Measurements from ENCODE around the gene RFTN1. TPM values are rescaled to one million over a fixed set of nuclear protein-coding genes. Genes with fewer than 3 reads are reported as not detected.

The RFTN1 gene
- total and polyA plus RNA-seq, 7 experiments from 2014 or later: 44.8 to 68.8 (median 53.2) TPM

DNA sequence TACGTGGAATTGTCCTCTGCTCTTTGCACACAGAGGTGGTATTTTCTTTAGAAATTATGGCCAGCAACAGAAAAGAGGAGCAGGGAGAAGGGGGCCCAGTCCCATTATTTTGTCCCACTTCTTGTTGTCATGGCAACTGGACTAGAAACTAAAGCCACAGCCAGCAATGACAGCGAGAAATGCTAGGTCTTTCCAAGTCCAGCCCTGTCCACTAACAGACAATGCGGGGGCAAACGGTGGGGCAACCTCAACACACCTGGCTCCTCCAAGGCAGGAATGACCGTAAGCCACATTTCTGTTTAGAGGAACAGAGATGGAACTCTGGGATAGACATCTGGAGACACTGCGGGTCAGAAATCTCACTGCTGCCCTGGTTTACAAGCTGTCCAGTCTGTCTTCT, 107.3 kb downstream of the RFTN1 start:
- no peak for DNase-seq
- no peak overlapping the region for H3K4me3 Mint-ChIP-seq
- peak overlapping the region in 1 of 9 donors; percentile 16 for H3K27ac Mint-ChIP-seq
- no peak overlapping the region for H3K4me3 ChIP-seq (ENCODE audit: low read length)
- H3K9me3 Mint-ChIP-seq: no peaks in the 10 kb centered on the region
- ChIA-PET POLR2A (no interaction called here), CTCF (no interaction called here)
- H3K27me3 ChIP-seq (ENCODE audit: control insufficient read depth in 2 of 2, insufficient read depth in 2 of 2, low read length in 2 of 2): no peaks in the 10 kb centered on the region
- intact Hi-C loops (cut with micrococcal nuclease): no loop called here
- H3K4me1 Mint-ChIP-seq: peaks cover 12 to 33% (median 20%) of the 10 kb centered on the region in 7 donors
- no peaks in the 10 kb centered on the region for H3K4me1 ChIP-seq (ENCODE audit: control insufficient read depth in 2 of 2, insufficient read depth in 2 of 2, low read length in 2 of 2)
- no peak for ATAC-seq
- no peak overlapping the region for H3K27ac ChIP-seq (ENCODE audit: low read depth, low read length)
- no peaks in the 10 kb centered on the region for H3K27me3 Mint-ChIP-seq
- H3K36me3 Mint-ChIP-seq: peaks cover 14 to 38% (median 20%) of the 10 kb centered on the region in 5 donors
- H3K9me3 ChIP-seq (ENCODE audit: control insufficient read depth in 2 of 3, low read length in 3 of 3): no peaks in the 10 kb centered on the region
- H3K36me3 ChIP-seq (ENCODE audit: control insufficient read depth in 2 of 3, insufficient read depth in 3 of 3, low read length in 3 of 3): peaks cover 0 to 23% (median 0%) of the 10 kb centered on the region in 3 experiments

DNA sequence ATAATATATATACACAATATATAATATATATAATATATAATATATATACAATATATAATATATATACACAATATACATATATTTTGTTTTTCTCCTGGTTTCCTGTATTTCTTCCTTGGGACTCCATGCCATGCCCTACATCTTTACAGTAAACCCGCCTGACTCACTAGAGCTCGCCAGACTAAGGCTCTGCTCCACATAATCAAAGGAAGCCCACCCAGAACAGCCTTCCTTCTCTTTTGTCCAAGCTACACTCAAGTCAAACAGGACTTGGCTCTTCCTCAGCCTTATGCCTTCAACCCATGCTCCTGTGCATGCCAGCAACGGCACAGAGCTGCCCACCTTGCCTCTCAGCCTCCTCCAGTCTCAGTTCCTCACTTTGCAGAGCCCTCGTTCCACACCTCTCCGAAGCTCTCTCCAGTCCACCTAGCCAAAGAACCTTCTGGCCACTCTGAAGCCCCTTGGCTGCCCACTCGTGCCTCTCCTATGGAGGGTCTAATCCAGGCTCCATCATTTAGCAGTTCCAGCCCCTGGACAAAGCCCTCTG, 109.1 kb downstream of the RFTN1 start:
- Mint-ChIP-seq H3K9me3 (no peaks in the 10 kb centered on the region), H3K36me3 (peaks cover 20 to 47% (median 31%) of the 10 kb centered on the region in 5 donors), H3K4me1 (peaks cover 25 to 48% (median 30%) of the 10 kb centered on the region in 7 donors), H3K27me3 (no peaks in the 10 kb centered on the region), H3K27ac (peak overlapping the region in 1 of 9 donors; percentile 45), H3K4me3 (no peak overlapping the region)
- Histone ChIP-seq H3K4me1 (ENCODE audit: control insufficient read depth in 2 of 2, insufficient read depth in 2 of 2, low read length in 2 of 2) (no peaks in the 10 kb centered on the region), H3K27ac (ENCODE audit: low read depth, low read length) (no peak overlapping the region), H3K9me3 (ENCODE audit: control insufficient read depth in 2 of 3, low read length in 3 of 3) (no peaks in the 10 kb centered on the region), H3K27me3 (ENCODE audit: control insufficient read depth in 2 of 2, insufficient read depth in 2 of 2, low read length in 2 of 2) (no peaks in the 10 kb centered on the region), H3K36me3 (ENCODE audit: control insufficient read depth in 2 of 3, insufficient read depth in 3 of 3, low read length in 3 of 3) (peaks cover 0 to 23% (median 0%) of the 10 kb centered on the region in 3 experiments), H3K4me3 (ENCODE audit: low read length) (no peak overlapping the region)
- ATAC-seq (no peak), DNase-seq (no peak)
- intact Hi-C loops (cut with micrococcal nuclease): no loop called here
- ChIA-PET CTCF (no interaction called here), POLR2A (interaction anchor here (0.6 to 0.8 kb wide), 2 partner anchors 10 to 103 kb away, joined by 3 to 4 read pairs; no protein-coding TSS in a partner anchor)

DNA sequence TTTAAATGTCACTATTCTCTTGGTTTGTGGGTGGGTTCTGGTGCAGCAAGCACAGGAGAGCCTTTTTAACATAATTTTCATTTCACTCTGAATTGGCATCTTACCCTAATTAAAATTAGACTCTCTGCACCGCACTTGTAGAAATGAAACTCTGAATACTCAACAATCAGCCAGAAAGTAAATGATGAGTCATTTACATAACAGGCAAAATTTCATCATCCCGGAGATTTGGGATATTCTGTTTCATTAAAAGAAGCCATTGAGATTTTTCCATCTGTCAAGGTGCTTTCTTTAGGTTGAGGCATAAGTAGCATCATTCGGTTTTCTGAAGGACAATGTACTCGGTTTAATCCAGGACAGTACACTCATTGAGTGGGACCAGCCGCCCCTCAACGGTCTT, 111.0 kb downstream of the RFTN1 start:
- Mint-ChIP-seq H3K27ac (peak overlapping the region in 4 of 9 donors; percentile 31 to 90 (median 42)), H3K36me3 (peaks cover 17 to 36% (median 31%) of the 10 kb centered on the region in 5 donors), H3K27me3 (no peaks in the 10 kb centered on the region), H3K4me3 (no peak overlapping the region), H3K9me3 (no peaks in the 10 kb centered on the region), H3K4me1 (peaks cover 21 to 42% (median 30%) of the 10 kb centered on the region in 7 donors)
- Histone ChIP-seq H3K4me3 (ENCODE audit: low read length) (no peak overlapping the region), H3K27ac (ENCODE audit: low read depth, low read length) (no peak overlapping the region), H3K9me3 (ENCODE audit: control insufficient read depth in 2 of 3, low read length in 3 of 3) (no peaks in the 10 kb centered on the region), H3K4me1 (ENCODE audit: control insufficient read depth in 2 of 2, insufficient read depth in 2 of 2, low read length in 2 of 2) (no peaks in the 10 kb centered on the region), H3K27me3 (ENCODE audit: control insufficient read depth in 2 of 2, insufficient read depth in 2 of 2, low read length in 2 of 2) (no peaks in the 10 kb centered on the region), H3K36me3 (ENCODE audit: control insufficient read depth in 2 of 3, insufficient read depth in 3 of 3, low read length in 3 of 3) (peaks cover 0 to 8% (median 0%) of the 10 kb centered on the region in 3 experiments)
- ATAC-seq (no peak), DNase-seq (no peak)
- ChIA-PET CTCF (no interaction called here), POLR2A (no interaction called here)
- intact Hi-C loops (cut with micrococcal nuclease): no loop called here

DNA sequence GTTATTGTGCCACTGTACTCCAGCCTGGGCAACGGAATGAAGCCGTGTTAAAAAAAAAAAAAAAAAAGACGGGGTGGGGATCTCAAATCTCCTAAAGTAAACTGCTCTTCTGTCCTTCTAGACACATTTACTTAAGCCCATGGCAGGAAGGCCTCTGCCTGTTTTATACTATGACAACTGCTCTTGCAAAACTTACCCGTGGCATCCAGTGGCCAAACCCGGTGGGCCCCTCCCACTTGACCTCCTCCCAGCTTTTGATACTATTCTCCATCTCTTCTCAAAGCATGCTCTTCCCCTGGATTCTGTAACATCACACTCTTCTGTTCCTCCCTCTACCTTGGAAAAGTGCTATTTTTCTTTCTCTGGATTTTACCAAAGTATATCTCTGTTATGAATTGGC, 112.2 kb downstream of the RFTN1 start:
- Mint-ChIP-seq H3K27ac (peak overlapping the region in 6 of 9 donors; percentile 14 to 90 (median 63)), H3K9me3 (peaks cover 0 to 2% (median 0%) of the 10 kb centered on the region in 11 donors), H3K36me3 (peaks cover 17 to 43% (median 41%) of the 10 kb centered on the region in 5 donors), H3K4me3 (peak overlapping the region in 1 of 10 donors; percentile 63), H3K4me1 (peaks cover 21 to 48% (median 31%) of the 10 kb centered on the region in 7 donors), H3K27me3 (no peaks in the 10 kb centered on the region)
- POLR2A ChIA-PET: no interaction called here
- CTCF ChIA-PET: interaction anchor here (0.7 kb wide), 1 partner anchor 113 kb away, joined by 5 read pairs; no protein-coding TSS in a partner anchor
- no peaks in the 10 kb centered on the region for H3K27me3 ChIP-seq (ENCODE audit: control insufficient read depth in 2 of 2, insufficient read depth in 2 of 2, low read length in 2 of 2)
- DNase-seq: no peak
- H3K27ac ChIP-seq (ENCODE audit: low read depth, low read length): no peak overlapping the region
- no peaks in the 10 kb centered on the region for H3K4me1 ChIP-seq (ENCODE audit: control insufficient read depth in 2 of 2, insufficient read depth in 2 of 2, low read length in 2 of 2)
- no peak for ATAC-seq
- intact Hi-C loops (cut with micrococcal nuclease): no loop called here
- no peak overlapping the region for H3K4me3 ChIP-seq (ENCODE audit: low read length)
- H3K36me3 ChIP-seq (ENCODE audit: control insufficient read depth in 2 of 3, insufficient read depth in 3 of 3, low read length in 3 of 3): peaks cover 0 to 8% (median 0%) of the 10 kb centered on the region in 3 experiments
- no peaks in the 10 kb centered on the region for H3K9me3 ChIP-seq (ENCODE audit: control insufficient read depth in 2 of 3, low read length in 3 of 3)

DNA sequence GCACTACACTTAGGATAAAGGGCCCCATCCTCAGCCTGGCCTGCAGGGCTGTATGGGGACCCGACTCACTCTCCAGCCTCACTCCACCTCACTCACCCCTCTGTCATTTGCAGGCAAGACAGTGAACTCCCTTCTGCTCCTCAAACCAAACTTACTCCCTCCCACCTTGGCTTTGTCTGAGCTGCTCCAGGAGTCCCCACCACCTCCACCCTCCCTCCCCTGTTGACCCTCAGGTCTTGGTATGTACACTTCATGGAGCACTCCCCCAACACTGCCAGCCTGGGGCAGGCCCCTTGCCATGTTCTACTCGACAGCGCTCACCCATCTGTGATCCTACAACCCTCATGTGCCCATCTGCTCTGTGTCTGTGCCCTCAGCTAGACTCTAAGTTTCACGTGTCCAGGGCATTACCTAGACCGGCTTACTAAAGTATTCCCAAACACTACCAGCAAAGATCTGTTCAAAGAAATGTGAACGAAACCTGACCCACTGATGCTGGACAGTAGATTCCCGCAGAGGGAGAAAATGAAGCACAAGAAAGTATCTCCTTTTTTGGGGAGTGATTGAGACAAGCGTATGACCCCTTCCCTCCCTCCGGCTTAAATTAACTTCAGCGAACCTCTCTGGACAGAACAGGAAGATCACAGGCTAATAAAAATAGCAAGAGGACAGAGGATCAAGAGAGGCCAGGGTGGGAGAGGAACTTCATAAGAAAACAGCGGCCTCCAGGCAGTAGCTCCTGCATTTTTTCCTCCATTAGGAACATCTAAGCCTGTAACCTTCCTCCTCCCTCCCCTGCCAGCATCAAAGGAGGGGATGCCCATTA, 113.2 kb downstream of the RFTN1 start:
- no peak overlapping the region for H3K4me3 ChIP-seq (ENCODE audit: low read length)
- no peaks in the 10 kb centered on the region for H3K4me1 ChIP-seq (ENCODE audit: control insufficient read depth in 2 of 2, insufficient read depth in 2 of 2, low read length in 2 of 2)
- H3K27ac Mint-ChIP-seq: peak overlapping the region in 7 of 9 donors; percentile 2 to 90 (median 67)
- POLR2A ChIA-PET: no interaction called here
- peaks cover 0 to 2% (median 0%) of the 10 kb centered on the region in 11 donors for H3K9me3 Mint-ChIP-seq
- ATAC-seq: no peak
- no peaks in the 10 kb centered on the region for H3K27me3 ChIP-seq (ENCODE audit: control insufficient read depth in 2 of 2, insufficient read depth in 2 of 2, low read length in 2 of 2)
- peaks cover 21 to 49% (median 33%) of the 10 kb centered on the region in 7 donors for H3K4me1 Mint-ChIP-seq
- H3K27ac ChIP-seq (ENCODE audit: low read depth, low read length): no peak overlapping the region
- H3K36me3 Mint-ChIP-seq: peaks cover 17 to 47% (median 44%) of the 10 kb centered on the region in 5 donors
- no peak overlapping the region for H3K4me3 Mint-ChIP-seq
- no peaks in the 10 kb centered on the region for H3K9me3 ChIP-seq (ENCODE audit: control insufficient read depth in 2 of 3, low read length in 3 of 3)
- H3K27me3 Mint-ChIP-seq: no peaks in the 10 kb centered on the region
- H3K36me3 ChIP-seq (ENCODE audit: control insufficient read depth in 2 of 3, insufficient read depth in 3 of 3, low read length in 3 of 3): peaks cover 0 to 8% (median 0%) of the 10 kb centered on the region in 3 experiments
- CTCF ChIA-PET: interaction anchor here (0.7 kb wide), 1 partner anchor 112 kb away, joined by 5 read pairs; no protein-coding TSS in a partner anchor
- intact Hi-C loops (cut with micrococcal nuclease): no loop called here
- no peak for DNase-seq

DNA sequence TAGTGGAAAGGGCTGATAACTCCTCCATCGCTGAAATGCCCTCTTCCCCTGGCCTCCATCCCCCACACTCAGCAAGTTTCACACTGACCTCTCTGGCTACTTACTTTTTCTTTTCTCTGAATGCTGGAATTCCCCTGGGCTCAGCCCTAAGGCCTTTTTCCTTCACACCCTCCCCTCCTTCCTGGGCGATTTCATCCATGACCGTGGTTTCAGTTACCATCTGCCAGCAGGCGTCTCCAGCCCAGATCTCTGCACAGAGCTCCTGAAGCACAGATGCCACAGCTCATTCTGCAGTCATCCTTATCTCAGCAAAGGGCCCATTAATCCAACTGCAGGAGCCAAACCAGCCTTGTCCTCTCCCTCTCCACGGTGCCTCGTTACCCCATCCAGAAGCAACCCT, 114.0 kb downstream of the RFTN1 start:
- ChIA-PET CTCF (interaction anchor here (1.0 kb wide), 1 partner anchor 21 kb away, joined by 3 read pairs; no protein-coding TSS in a partner anchor), POLR2A (interaction anchor here (1.3 kb wide), 1 partner anchor 17 kb away, joined by 4 read pairs; no protein-coding TSS in a partner anchor)
- no peak for ATAC-seq
- Histone ChIP-seq H3K9me3 (ENCODE audit: control insufficient read depth in 2 of 3, low read length in 3 of 3) (no peaks in the 10 kb centered on the region), H3K36me3 (ENCODE audit: control insufficient read depth in 2 of 3, insufficient read depth in 3 of 3, low read length in 3 of 3) (peaks cover 0 to 8% (median 0%) of the 10 kb centered on the region in 3 experiments), H3K4me1 (ENCODE audit: control insufficient read depth in 2 of 2, insufficient read depth in 2 of 2, low read length in 2 of 2) (no peaks in the 10 kb centered on the region), H3K4me3 (ENCODE audit: low read length) (no peak overlapping the region), H3K27me3 (ENCODE audit: control insufficient read depth in 2 of 2, insufficient read depth in 2 of 2, low read length in 2 of 2) (no peaks in the 10 kb centered on the region), H3K27ac (ENCODE audit: low read depth, low read length) (no peak overlapping the region)
- intact Hi-C loops (cut with micrococcal nuclease): no loop called here
- H3K9me3 Mint-ChIP-seq: peaks cover 0 to 2% (median 0%) of the 10 kb centered on the region in 11 donors
- no peak for DNase-seq
- H3K4me3 Mint-ChIP-seq: no peak overlapping the region
- peaks cover 17 to 47% (median 46%) of the 10 kb centered on the region in 5 donors for H3K36me3 Mint-ChIP-seq
- H3K27me3 Mint-ChIP-seq: no peaks in the 10 kb centered on the region
- peak overlapping the region in 7 of 9 donors; percentile 41 to 90 (median 72) for H3K27ac Mint-ChIP-seq
- peaks cover 21 to 47% (median 35%) of the 10 kb centered on the region in 7 donors for H3K4me1 Mint-ChIP-seq

Measured in naive thymus-derived CD4-positive, alpha-beta T cell (primary cell).